H9 (cell line): Measurements from ENCODE around the gene TTC33. TPM values are rescaled to one million over a fixed set of nuclear protein-coding genes. Genes with fewer than 3 reads are reported as not detected.

ENCODE experiments used
- DNase-seq: peaks from one replicate; pipeline ENCODE4 v3.0.0-alpha.2; 2017
- H2AFZ ChIP-seq: one replicate; pipeline ENCODE4 v1.6.1; 2013; ENCODE audit warnings: mild to moderate bottlenecking, low read length, control low read depth, moderate library complexity
- H2AK5ac ChIP-seq: 2 replicates; pipeline ENCODE4 v1.6.1; 2013; ENCODE audit warnings: low read length, control low read depth, mixed read lengths; ENCODE audit not compliant: insufficient read length
- H2BK120ac ChIP-seq: one replicate; pipeline ENCODE4 v1.6.1; 2013; ENCODE audit warnings: low read depth, mild to moderate bottlenecking, low read length, control low read depth, inconsistent platforms; ENCODE audit not compliant: poor library complexity, severe bottlenecking
- H2BK12ac ChIP-seq: 2 replicates; pipeline ENCODE4 v1.6.1; 2013; ENCODE audit warnings: low read length, control low read depth, mixed read lengths, low read depth; ENCODE audit not compliant: insufficient read length
- H2BK15ac ChIP-seq: 2 replicates; pipeline ENCODE4 v1.6.1; 2013; ENCODE audit warnings: low read depth, low read length, control low read depth
- H2BK20ac ChIP-seq: one replicate; pipeline ENCODE4 v1.6.1; 2013; ENCODE audit warnings: low read depth, mild to moderate bottlenecking, low read length, control low read depth, inconsistent platforms; ENCODE audit not compliant: poor library complexity, severe bottlenecking
- H2BK5ac ChIP-seq: 2 replicates; pipeline ENCODE4 v1.6.1; 2013; ENCODE audit warnings: low read length, control low read depth, mixed read lengths; ENCODE audit not compliant: insufficient read length
- H3K14ac ChIP-seq: 2 replicates; pipeline ENCODE4 v1.6.1; 2013; ENCODE audit warnings: low read length, control low read depth; ENCODE audit not compliant: insufficient read depth
- H3K18ac ChIP-seq: 2 replicates; pipeline ENCODE4 v1.6.1; 2013; ENCODE audit warnings: low read depth, mild to moderate bottlenecking, mixed read lengths, low read length, control low read depth; ENCODE audit not compliant: insufficient read length
- H3K23ac ChIP-seq: 2 replicates; pipeline ENCODE4 v1.6.1; 2013; ENCODE audit warnings: low read length, control low read depth, mixed read lengths, low read depth; ENCODE audit not compliant: insufficient read length
- H3K23me2 ChIP-seq: 2 replicates; pipeline ENCODE4 v1.6.1; 2013; ENCODE audit warnings: low read depth, mild to moderate bottlenecking, mixed read lengths, low read length, control low read depth; ENCODE audit not compliant: insufficient read length, poor library complexity, severe bottlenecking
- H3K27ac ChIP-seq: 2 replicates; pipeline ENCODE4 v1.5.1; 2013; ENCODE audit warnings: low read length, control low read depth, mixed read lengths, low read depth; ENCODE audit not compliant: insufficient read length
- H3K27me3 ChIP-seq: 2 replicates; pipeline ENCODE4 v1.6.1; 2013; ENCODE audit warnings: low read length, control low read depth, inconsistent platforms; ENCODE audit not compliant: insufficient read depth
- H3K4ac ChIP-seq: 2 replicates; pipeline ENCODE4 v1.6.1; 2013; ENCODE audit warnings: low read depth, mild to moderate bottlenecking, control low read depth, inconsistent platforms, low read length, moderate library complexity
- H3K4me1 ChIP-seq: 2 replicates; pipeline ENCODE4 v1.6.1; 2013; ENCODE audit warnings: low read length, control low read depth, inconsistent platforms; ENCODE audit not compliant: insufficient read depth
- H3K4me2 ChIP-seq: 2 replicates; pipeline ENCODE4 v1.6.1; 2013; ENCODE audit warnings: low read length, control low read depth, mixed read lengths; ENCODE audit not compliant: insufficient read length, insufficient read depth
- H3K56ac ChIP-seq: 2 replicates; pipeline ENCODE4 v1.6.1; 2013; ENCODE audit warnings: low read depth, mild to moderate bottlenecking, mixed read lengths, low read length, control low read depth; ENCODE audit not compliant: insufficient read length
- H3K79me1 ChIP-seq: 2 replicates; pipeline ENCODE4 v1.6.1; 2013; ENCODE audit warnings: low read depth, mild to moderate bottlenecking, moderate library complexity, low read length, control low read depth, inconsistent platforms; ENCODE audit not compliant: insufficient read depth, poor library complexity, severe bottlenecking
- H3K79me2 ChIP-seq: 2 replicates; pipeline ENCODE4 v1.6.1; 2013; ENCODE audit warnings: low read length, control low read depth, inconsistent platforms; ENCODE audit not compliant: insufficient read depth
- H3K9ac ChIP-seq: 2 replicates; pipeline ENCODE4 v1.6.1; 2013; ENCODE audit warnings: low read length, control low read depth, mixed read lengths; ENCODE audit not compliant: insufficient read length; ENCODE audit errors: extremely low read depth
- H3K9me3 ChIP-seq: one replicate; pipeline ENCODE4 v1.6.1; 2013; ENCODE audit warnings: low read depth, low read length, inconsistent platforms; ENCODE audit not compliant: control insufficient read depth
- H3T11ph ChIP-seq: one replicate; pipeline ENCODE4 v1.6.1; 2013; ENCODE audit warnings: mild to moderate bottlenecking, low read length, control low read depth, inconsistent platforms
- H4K20me1 ChIP-seq: one replicate; pipeline ENCODE4 v1.6.1; 2013; ENCODE audit not compliant: control insufficient read depth, insufficient read length, insufficient read depth
- H4K5ac ChIP-seq: 2 replicates; pipeline ENCODE4 v1.6.1; 2013; ENCODE audit warnings: low read depth, mild to moderate bottlenecking, mixed read lengths, low read length, control low read depth; ENCODE audit not compliant: insufficient read length
- H4K8ac ChIP-seq: replicated peaks from 2 replicates; pipeline ENCODE4 v1.6.1; 2013; ENCODE audit warnings: low read length, control low read depth, mixed read lengths, low read depth; ENCODE audit not compliant: insufficient read length
- H4K91ac ChIP-seq: 2 replicates; pipeline ENCODE4 v1.6.1; 2013; ENCODE audit warnings: low read depth, mild to moderate bottlenecking, moderate library complexity, mixed read lengths, low read length, control low read depth; ENCODE audit not compliant: insufficient read length
- H3K27ac Mint-ChIP-seq, 3 experiments: 2 replicates in 2 of 3; 3 replicates in 1 of 3; pipeline ENCODE4 v1.8.0; 2020 to 2021; ENCODE audit warnings: mixed read lengths in 3 of 3, mild to moderate bottlenecking in 1 of 3, moderate library complexity in 1 of 3
- H3K27me3 Mint-ChIP-seq: 2 replicates; pipeline ENCODE4 v1.8.0; 2021; ENCODE audit warnings: low read depth, mild to moderate bottlenecking, moderate library complexity, mixed read lengths
- H3K36me3 Mint-ChIP-seq, 3 experiments: 2 replicates in 2 of 3; 3 replicates in 1 of 3; pipeline ENCODE4 v1.8.0; 2020 to 2021; ENCODE audit warnings: low read depth in 3 of 3, mixed read lengths in 3 of 3; ENCODE audit not compliant: insufficient read depth in 1 of 3
- H3K4me1 Mint-ChIP-seq, 2 experiments: 2 replicates each; pipeline ENCODE4 v1.8.0; 2020; ENCODE audit warnings: mixed read lengths in 2 of 2
- H3K4me3 Mint-ChIP-seq, 2 experiments: 2 replicates in 1 of 2; 3 replicates in 1 of 2; pipeline ENCODE4 v1.8.0; 2020 to 2021; ENCODE audit warnings: mild to moderate bottlenecking in 2 of 2, mixed read lengths in 2 of 2, moderate library complexity in 1 of 2
- H3K9me3 Mint-ChIP-seq, 2 experiments: 2 replicates in 1 of 2; 3 replicates in 1 of 2; pipeline ENCODE4 v1.8.0; 2020; ENCODE audit warnings: mild to moderate bottlenecking in 2 of 2, mixed read lengths in 2 of 2, moderate library complexity in 1 of 2
- total RNA-seq: library from RNA; stranded (reverse); gene quantifications from 2 replicates; pipeline ENCODE4 v1.2.1, GENCODE V29; 2021
- TF ChIP-seq, protein P1 (sequence below): fragments of 200-600 bp; sonication (generic); conservative IDR thresholded peaks from 3 replicates; pipeline ENCODE4 v1.8.0; 2021; ENCODE audit warnings: antibody characterized with exemption, mild to moderate bottlenecking

The TTC33 gene
- total RNA-seq, 1 experiment from 2014 or later, result 7.3 TPM

DNA sequence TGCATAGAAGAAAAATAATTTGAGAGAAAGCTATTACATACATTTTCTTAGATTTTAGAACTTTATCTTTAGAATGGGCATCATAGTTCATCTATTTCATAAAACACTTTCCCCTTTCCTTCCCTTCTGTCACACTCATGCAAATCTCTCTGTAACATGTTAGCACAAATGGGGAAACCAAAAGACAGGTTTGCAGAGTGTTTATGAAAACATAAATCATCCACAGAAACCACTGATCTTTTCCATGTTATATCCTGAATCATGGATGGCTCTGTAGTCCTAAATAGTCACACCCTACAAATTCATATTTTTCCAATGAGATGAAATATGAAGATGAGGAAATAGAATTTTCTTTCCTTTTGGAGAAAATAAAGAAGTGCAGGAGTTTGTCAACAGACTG is 198.9 kb downstream of the TTC33 start:
- H2AK5ac ChIP-seq, result no peak overlapping the region
- no peak for DNase-seq
- H3K23ac ChIP-seq, result no peak overlapping the region
- H3K27me3 Mint-ChIP-seq, result peaks cover 2% of the 10 kb centered on the region; the same call in 1 of the 2 replicates
- H3K56ac ChIP-seq, result no peak overlapping the region
- H3K4me1 ChIP-seq, result no peaks in the 10 kb centered on the region
- no peak overlapping the region for H3K4me2 ChIP-seq
- no peak overlapping the region for H2BK5ac ChIP-seq
- no peak overlapping the region for H3K9ac ChIP-seq
- H3K14ac ChIP-seq, result no peak overlapping the region
- H3K9me3 Mint-ChIP-seq, result peaks cover 0 to 2% of the 10 kb centered on the region in 2 experiments; a peak in 1 of 5 replicates
- no peaks in the 10 kb centered on the region for H3K79me1 ChIP-seq
- H4K8ac ChIP-seq, result no peak overlapping the region
- H3K4ac ChIP-seq, result no peak overlapping the region
- no peak overlapping the region for H3K4me3 Mint-ChIP-seq
- no peak overlapping the region for H4K5ac ChIP-seq
- no peak overlapping the region for H3K27ac Mint-ChIP-seq
- H3K27ac ChIP-seq, result no peak overlapping the region
- H2AFZ ChIP-seq, result no peak overlapping the region
- no peaks in the 10 kb centered on the region for H3K9me3 ChIP-seq
- H4K91ac ChIP-seq, result no peak overlapping the region
- H2BK15ac ChIP-seq, result no peak overlapping the region
- H3K4me1 Mint-ChIP-seq, result peaks cover 9% of the 10 kb centered on the region in 2 experiments
- no peaks in the 10 kb centered on the region for H4K20me1 ChIP-seq
- H3K79me2 ChIP-seq, result no peaks in the 10 kb centered on the region
- H3K27me3 ChIP-seq, result no peaks in the 10 kb centered on the region
- H3K23me2 ChIP-seq, result no peaks in the 10 kb centered on the region
- no peak overlapping the region for H2BK20ac ChIP-seq
- no peak overlapping the region for H3K18ac ChIP-seq
- H3T11ph ChIP-seq, result no peak overlapping the region
- H3K36me3 Mint-ChIP-seq, result no peaks in the 10 kb centered on the region
- no peak overlapping the region for H2BK120ac ChIP-seq
- TF ChIP-seq, protein P1, sequence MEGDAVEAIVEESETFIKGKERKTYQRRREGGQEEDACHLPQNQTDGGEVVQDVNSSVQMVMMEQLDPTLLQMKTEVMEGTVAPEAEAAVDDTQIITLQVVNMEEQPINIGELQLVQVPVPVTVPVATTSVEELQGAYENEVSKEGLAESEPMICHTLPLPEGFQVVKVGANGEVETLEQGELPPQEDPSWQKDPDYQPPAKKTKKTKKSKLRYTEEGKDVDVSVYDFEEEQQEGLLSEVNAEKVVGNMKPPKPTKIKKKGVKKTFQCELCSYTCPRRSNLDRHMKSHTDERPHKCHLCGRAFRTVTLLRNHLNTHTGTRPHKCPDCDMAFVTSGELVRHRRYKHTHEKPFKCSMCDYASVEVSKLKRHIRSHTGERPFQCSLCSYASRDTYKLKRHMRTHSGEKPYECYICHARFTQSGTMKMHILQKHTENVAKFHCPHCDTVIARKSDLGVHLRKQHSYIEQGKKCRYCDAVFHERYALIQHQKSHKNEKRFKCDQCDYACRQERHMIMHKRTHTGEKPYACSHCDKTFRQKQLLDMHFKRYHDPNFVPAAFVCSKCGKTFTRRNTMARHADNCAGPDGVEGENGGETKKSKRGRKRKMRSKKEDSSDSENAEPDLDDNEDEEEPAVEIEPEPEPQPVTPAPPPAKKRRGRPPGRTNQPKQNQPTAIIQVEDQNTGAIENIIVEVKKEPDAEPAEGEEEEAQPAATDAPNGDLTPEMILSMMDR, result no peak
- no peak overlapping the region for H2BK12ac ChIP-seq
